Transverse colon (tissue), 3 donors: ENCODE data around the gene CSH1.
"Not testable (repeated sequence)": the region's sequence is repeated elsewhere in the genome, so short reads cannot be mapped to it uniquely, and the experiment has no call there.

Experiments used
- CTCF ChIP-seq, 5 experiments: fragments of 200-600 bp in 3 of 5; fragments of 450-650 bp in 2 of 5; sonication (generic) in 3 of 5; IDR thresholded peaks; 1 replicate in 2 of 5; 2 replicates in 3 of 5; pipeline ENCODE4 v1.5.1; 2016 to 2017; ENCODE audit warnings: antibody characterized with exemption in 5 of 5, inconsistent platforms in 3 of 5, mild to moderate bottlenecking in 2 of 5, moderate library complexity in 1 of 5
- POLR2A ChIP-seq: fragments of 450-650 bp; IDR thresholded peaks from one replicate; pipeline ENCODE4 v1.6.1; 2016; ENCODE audit warnings: antibody characterized with exemption, mild to moderate bottlenecking, moderate library complexity

GRCh38 chr17:63896524-63897354 lies at the start of gene CSH1:
- TF ChIP-seq CTCF (IDR thresholded peaks at IDR 0.05); POLR2A: not testable (repeated sequence)
